ENCODE results near the gene GALNT16.
"Not testable (repeated sequence)": the region's sequence is repeated elsewhere in the genome, so short reads cannot be mapped to it uniquely, and the experiment has no call there.

Gene GALNT16

DNA sequence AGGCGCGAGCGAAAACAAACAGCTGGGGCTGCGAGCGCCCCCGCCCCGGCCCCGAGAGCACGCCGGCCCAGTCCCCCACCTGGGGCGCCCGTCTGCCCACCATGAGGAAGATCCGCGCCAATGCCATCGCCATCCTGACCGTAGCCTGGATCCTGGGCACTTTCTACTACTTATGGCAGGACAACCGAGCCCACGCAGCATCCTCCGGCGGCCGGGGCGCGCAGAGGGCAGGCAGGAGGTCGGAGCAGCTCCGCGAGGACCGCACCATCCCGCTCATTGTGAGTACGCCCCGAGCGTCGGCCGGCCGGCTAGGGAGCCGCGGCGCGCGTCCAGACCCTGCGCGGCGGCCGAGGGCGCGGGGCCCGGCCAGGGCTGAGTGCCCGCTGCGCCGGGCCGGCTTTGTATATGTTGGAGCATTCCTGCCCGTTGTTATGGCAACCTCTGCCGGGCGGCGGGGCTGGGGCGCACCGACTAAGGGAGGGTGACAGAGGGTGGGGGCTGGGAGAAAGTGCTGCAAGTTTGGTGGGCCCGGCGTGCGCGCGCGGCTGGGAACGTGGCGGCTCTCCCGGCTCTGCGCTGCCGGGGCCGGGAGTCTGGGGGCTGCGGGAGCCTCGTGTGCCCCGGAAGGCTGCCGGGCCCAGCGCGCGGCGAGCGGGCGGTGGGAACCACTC, 367 bp downstream of the GALNT16 start:
- no peak for DNase-seq (ENCODE audit: low read depth, low spot score)

DNA sequence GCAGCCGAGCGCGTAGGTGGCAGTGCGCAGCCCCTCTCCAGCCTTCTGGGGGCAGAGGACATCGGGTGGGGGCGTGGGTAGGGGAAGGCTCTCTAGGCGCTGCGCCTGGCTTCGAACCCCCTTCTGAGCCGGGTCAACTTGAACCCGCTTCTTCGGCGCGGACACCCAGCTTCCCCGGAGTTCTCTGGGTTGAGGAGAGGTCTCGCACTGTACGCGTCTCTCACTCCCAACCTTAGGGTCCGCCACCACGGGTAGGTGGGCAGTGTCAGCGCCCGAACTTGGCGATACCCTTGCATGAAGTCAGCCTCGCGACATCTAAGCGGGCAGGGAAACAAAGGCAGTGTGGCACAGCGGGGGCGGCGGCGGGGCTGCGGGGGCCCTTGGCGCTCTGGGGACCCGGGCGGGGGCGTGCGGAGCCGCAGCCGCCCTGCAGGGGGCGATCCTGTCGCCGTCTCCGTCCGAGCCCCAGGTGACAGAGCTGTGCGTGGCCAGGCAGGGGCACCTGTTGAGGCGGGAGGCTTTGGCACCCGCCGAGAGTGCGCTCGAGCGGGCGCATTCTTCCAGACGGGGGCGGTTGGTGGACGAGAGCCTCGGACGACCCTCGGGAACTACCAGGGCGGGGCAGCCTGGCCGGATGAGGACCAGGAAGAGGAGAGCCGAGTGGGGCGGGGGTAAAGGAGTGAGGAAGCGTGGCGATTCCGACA, 1.1 kb downstream of the GALNT16 start:
- no peak for DNase-seq (ENCODE audit: low read depth, low spot score)

DNA sequence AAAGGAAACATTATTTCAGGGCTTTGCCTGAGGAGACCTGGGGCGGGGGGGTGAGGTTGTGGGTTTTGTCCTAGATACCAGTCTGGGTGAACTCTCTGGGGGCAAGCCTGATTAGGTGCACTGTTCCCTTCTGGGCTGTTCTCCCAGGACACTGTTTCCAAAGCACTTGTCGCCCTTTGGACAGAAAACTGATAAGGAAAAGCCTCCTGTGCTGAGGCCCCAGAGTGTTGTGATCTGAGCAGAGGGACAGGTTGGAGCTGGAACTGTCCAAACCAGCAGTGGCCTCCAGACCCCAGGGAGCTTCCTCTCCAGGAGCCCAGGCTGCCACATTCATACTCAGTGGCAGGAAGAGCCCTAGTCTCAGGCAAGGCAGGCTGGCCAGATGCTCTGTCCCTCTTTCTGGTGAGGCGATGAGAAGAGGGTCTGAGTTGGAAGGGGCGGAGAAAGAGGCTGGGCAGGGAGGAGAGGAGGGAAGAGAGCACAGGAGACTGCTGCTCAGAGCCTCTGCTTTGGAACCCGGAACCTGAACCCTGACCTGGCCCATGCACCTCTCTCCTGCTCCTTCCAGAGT, 1.9 kb downstream of the GALNT16 start:
- no peak for DNase-seq (ENCODE audit: low read depth, low spot score)

DNA sequence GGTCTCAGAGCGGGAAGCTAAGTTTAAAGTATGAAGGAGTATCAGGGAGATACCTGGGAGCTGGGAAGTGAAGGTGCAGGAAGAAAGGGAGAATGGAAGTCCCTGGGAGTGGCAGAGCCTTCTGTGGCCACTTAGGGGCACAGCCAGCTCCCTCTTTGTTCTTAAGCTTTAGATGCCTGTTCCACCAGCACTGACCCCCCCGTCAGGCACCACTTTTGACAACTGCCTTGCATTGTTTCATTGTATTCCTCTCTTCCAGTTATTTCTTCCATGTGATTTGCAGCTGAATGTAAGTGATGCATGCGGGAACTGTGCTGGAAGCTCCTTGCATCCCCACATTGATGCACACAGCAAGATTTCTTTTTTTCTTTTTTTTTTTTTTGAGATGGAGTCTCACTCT, 2.6 kb downstream of the GALNT16 start:
- DNase-seq (ENCODE audit: low read depth, low spot score): no peak

DNA sequence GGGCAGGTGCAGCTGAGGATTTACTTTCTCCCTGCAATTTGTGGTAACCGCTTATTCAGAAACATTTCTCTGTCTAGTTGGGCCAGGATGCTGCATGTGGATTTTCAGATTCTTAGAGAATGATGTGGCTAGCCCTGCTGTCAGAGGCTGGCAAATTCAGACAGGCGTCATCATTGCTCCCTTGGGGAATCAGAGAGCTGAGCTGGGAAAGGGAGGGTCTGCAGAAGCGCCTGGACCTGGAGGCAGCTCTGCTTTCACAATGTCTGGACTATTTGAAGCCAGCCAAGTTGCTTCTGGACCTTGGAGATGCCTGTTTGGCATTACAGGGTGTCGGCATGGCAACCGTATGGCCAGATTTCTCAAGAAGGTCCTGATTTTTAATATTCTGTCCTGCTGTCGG, 3.4 kb downstream of the GALNT16 start:
- no peak for DNase-seq (ENCODE audit: low read depth, low spot score)

DNA sequence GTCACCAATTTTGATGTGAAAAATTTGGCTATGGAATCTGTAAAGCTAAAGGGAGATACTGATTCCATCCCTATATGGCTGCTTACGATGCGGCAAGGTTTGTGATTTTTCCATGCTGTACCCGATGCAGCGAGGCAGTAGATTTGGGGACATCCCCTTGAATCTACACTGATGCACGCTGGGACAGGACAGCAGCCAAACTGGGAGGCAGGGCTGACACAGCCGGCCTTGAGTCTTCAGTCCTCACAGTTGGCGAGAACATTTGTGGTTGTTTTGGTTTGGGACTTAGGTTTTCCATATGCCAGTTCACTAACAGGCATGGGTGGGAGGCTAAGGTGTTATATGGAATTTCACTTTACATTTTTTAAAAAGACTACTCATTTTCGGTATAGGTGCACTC, 3.8 kb downstream of the GALNT16 start:
- DNase-seq (ENCODE audit: low read depth, low spot score): no peak

DNA sequence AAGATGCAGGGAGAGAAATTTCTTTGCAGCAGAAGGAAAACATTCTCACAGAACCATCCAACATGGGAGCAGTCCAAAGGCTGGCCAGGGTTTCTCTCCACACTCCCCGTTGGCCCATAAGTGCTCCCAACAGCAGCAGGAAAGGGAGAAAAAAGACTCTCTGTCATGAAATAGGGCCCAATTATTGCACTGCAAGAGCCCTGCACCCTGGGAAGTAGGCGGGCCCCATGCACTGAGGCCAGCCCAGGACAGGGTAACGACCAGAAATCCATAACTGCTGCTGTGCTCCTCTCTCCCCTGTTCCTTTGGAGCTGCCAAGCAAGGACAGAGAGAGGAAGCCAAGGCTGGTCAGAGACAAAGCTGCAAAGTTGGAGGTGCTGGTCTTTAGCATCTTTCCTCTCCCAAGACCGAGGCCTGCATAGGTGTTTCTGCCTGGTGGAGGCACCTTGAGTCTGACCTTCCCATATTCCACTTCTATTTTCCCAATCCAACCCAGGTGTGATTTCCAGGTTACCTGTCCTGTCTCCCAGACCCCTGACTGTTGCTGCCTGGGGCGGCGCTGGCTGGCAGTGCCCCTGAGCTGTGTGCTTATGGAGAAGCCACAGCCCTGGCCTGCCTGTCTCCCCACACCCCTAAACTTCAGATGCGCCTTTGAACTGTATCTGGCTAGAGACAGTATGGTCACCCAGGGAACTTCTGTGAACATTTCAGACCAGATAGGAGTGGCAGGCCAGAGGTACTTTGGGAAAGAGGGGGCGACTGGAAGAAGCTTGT, 6.8 kb downstream of the GALNT16 start:
- DNase-seq (ENCODE audit: low read depth, low spot score): no peak

DNA sequence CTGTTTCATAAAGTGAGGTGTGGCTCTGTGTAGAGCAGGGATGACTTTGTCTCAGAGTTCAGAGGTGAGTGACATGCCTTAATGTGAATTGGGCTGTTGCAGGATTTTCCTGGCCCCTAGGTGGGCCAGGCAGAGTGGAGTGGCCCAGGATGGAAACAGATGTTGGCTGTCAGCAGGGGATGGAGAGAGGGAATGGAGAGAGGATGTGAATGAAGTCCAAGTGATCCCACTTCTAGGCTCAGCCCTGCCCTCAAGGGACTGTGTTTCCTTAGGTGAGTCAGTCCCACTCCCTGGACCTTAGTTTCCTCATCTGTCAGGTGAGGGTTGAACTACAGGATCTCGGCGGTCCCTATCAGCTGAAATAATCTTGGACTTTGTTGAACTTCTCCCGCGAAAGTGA, 7.5 kb downstream of the GALNT16 start:
- DNase-seq (ENCODE audit: low read depth, low spot score): no peak

DNA sequence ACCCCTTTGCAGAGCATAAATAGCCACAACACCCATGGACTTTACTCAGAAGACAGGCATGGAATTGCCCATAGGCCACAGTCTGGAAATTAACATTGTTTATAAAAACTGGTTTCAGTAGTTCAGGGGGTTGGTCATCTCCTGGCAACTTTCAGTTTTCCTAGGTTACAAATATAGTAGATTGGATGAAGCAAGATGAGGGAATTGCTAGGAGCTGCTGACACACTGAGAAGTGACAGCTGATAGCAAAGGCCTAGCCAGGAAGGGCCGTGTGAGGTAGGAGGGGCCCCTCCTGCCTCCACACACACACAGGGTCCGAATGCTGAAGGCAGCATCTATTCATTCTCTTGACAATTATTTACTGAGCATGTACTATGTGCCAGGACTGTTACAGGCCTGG, 8.3 kb downstream of the GALNT16 start:
- DNase-seq (ENCODE audit: low read depth, low spot score): no peak

DNA sequence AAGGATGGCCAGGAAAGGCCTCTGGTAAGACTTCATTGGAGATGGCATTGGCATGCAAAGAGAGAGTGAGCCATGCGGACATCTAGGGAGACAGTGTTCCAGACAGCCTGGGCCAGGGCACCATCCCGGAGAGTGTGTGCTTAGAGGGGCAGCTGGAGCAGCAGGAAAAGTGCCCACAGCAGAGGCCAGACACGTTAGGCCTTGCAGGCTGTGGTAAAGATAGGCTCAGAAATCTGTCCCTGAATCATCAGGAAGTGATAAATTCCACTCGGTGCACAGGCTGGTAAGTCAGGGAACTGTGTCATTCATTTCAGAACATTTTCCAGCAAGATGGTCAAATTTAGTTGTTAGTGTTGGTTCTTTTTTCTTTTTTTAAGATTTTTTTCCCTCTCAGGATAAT, 8.8 kb downstream of the GALNT16 start:
- DNase-seq (ENCODE audit: low read depth, low spot score): no peak

DNA sequence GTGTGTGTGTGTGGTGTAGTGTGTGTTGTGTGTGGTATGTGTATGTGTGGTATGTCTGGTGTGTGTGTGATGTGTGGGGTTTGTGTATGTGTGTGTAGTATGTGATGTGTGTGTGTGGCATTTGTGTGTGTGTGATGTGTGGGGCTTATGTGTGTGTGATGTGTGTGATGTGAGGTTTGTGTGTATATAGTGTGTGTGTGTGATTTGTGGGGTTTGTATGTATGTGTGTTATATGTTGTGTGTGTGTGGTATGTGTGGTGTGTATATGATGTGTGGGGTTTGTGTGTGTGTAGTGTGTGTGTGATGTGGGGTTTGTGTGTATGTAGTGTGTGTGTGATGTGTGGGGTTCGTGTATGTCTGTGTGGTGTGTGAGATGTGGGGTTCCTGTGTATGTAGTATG, 9.4 kb downstream of the GALNT16 start:
- DNase-seq (ENCODE audit: low read depth, low spot score): no peak

DNA sequence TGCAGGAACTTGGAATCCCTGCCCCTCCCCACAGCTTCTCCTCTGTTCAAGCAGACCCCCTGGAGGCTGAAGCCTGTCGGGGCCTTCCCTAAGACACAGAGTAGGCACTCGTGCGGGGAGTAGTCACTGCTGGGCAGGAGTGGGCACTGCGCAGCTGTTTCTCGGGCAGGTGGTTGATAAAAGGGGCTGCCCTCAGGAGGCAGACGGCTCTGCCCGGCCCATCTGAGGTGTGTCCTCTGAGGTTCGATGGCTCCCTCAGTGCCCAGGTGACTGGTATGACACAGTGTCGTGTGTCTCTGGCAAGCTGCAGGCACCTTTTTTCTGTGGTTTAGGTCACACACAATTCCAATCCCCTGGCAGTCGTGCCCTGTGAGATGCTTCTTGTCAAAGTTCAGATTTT, 10.1 kb downstream of the GALNT16 start:
- no peak for DNase-seq (ENCODE audit: low read depth, low spot score)

DNA sequence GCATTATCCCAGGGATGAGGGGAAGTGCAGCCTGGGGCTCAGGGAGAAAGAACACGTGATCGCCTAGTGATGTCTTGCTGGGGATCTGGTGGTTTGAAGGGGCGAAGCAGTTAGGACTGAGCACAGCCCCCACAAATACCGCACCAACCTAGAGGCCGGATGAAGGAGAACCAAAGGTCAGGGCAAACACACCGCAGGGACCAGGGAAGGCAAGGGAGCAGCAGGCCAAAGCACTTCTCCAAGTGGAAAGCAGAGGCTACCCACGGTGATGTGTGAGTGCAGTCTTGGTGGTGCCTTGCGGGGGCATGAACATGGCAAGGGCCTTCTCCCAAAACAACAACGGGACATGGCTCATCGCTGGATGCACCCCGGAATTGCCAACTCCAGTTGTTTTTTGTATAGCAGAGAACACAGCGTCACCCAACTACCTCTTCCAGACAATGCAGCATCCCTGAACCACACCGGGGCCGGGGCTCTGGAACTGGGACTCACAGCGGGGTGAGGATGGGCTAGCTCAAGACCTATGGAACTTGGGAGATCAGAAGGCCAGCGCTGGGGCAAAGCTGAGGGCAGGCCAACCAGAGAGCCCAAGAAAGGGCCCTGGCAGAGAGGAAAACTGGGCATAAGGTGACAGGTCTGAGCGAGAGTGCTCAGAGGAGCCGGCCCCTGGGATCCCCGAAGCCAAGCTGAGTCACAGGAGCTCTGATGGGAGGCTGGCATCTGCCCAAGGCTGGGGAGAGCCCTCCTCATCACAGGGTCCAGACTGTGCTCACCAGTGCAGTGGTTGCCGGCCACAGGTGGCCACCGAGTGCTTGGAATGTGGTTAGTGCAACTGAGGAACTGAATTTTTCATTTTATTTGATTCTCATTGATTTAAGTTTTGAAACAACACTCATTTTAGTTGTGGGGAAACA, 11.1 kb downstream of the GALNT16 start:
- no peak for DNase-seq (ENCODE audit: low read depth, low spot score)

DNA sequence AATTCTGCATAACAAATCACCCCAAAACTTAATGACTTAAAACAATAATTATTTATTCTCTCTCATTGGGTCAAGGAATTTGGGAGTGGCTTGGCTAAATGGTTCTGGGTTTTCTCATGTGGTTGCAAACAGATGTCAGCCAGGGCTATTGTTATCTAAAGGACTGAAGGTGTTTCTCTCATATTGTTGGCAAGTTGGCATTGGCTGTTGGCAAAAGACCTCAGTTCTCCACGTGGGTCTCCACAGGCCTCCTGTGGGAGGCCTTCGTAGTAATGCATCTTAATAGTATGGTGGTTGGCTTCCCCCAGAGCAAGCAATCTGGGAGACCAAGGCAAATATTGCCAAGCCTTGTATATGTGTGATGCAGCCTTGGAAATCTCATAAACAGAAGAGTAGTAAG, 14.4 kb downstream of the GALNT16 start:
- no peak for DNase-seq (ENCODE audit: low read depth, low spot score)

DNA sequence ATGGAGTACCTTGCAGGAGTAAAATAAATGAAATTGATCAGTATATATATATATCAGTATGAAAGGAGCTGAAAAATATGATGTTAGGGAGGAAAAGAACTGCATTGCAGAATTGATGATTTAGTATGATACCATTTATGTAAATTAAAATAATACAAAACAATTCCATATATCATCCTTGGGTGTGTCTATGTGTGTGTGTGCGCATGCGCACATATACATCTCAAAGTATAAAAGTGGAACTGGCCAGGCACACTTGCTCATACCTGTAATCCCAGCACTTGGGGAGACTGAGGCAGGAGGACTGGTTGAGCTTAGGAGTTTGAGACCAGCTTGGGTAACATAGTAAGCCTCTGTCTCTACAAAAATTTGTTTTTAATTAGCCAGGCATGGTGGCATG, 15.4 kb downstream of the GALNT16 start:
- no peak for DNase-seq (ENCODE audit: low read depth, low spot score)

DNA sequence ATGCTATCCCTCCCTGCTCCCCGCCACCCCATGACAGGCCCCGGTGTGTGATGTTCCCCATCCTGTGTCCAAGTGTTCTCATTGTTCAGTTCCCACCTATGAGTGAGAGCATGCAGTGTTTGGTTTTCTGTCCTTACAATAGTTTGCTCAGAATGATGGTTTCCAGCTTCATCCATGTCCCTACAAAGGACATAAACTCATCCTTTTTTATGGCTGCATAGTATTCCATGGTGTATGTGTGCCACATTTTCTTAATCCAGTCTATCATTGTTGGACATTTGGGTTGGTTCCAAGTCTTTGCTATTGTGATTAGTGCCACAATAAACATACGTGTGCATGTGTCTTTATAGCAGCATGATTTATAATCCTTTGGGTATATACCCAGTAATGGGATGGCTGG, 17.4 kb downstream of the GALNT16 start:
- not testable (repeated sequence) for DNase-seq (ENCODE audit: low read depth, low spot score)

DNA sequence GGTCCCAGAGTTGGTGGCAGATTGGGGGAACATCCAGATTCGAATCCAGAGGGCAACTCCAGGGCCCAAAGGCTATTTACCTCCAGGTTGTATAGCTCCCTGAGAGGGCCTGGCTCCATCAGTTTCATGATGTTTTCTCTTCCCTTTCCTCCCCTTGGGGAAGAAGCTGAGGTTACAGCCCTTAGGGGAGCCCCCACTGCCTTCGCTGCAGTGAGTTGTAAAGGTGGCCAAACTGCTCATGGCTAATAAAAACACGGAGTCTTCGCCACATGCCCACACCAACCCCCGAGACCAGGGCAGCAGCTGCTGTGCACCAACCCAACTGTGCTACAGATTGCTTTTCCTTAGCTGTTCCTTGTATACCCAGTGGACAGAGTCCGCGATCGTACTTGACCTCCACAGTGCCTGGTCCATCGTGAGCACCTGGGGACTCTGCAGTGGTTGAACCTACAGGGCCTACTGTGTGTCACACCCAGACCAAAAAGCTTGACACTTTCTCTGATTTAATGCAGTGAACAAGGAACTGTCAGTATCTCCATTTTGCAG, 20.9 kb downstream of the GALNT16 start:
- no peak for DNase-seq (ENCODE audit: low read depth, low spot score)

DNA sequence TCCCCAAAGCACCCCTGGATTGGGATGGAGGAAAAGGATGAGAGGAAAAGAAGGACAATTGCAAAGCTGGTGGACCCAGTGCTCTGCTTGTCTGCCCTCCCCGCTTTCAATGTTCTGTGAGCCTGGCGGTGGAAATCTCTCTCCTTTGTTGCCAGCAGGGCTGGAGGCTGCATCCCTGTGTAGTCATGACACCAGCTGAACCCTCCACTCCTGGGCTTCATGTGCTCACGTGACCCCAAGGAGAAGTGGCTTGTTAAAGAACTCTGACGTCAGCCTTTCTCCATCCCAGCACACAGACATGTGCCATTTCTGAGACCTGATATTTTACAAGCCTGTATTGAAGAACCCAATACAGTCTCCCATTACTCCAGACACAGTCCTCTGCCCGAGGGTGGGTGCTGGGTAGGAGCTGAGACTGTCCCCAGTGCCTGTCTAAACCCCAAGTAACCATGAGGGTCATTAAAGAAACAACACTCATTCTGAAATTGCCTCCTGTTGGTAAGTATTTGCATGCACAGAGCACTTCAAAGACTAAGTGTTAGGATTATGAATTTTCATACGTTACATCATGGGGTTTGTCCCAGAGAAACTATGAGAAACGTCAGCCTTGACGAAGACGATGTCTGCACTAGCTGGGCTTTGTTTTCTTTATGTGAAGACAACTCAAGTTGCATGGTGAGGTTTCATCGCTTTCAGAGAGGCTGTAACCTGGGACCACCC, 21.7 kb downstream of the GALNT16 start:
- no peak for DNase-seq (ENCODE audit: low read depth, low spot score)

DNA sequence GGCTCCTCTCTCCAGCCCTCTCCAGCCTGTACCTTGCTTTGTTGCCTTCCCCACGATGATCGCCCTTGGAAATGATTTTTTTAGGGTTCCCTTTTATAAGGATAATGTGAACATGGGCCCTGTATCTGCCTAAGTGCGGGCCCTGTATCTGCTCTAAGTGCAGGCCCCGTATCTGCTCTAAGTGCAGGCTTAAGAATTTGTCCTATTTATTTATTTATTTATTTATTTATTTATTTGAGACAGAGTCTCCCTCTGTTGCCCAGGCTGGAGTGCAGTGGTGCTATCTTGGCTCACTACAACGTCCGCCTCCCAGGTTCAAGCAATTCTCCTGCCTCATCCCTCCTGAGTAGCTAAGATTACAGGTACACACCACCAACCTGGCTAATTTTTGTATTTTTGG, 22.5 kb downstream of the GALNT16 start:
- DNase-seq (ENCODE audit: low read depth, low spot score): no peak

DNA sequence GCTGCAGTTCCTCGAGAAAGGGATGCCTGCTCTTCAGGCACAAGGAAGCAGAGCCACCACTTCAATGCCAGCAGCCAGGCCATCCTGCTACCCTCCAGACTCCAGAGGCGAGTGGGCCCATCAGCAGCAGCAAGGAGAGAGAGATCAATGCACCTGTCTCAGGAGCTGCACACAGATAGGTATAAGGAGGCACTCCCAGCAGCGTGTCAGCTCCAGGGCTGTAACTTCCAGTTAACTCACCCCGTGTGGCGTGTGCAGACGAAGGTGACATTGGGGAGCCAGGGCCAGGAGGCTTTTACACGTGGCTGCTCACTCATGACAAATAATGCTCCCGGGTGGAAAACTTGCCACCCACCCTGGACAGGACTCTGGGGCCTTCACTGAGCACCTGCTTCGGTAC, 24.2 kb downstream of the GALNT16 start:
- DNase-seq (ENCODE audit: low read depth, low spot score): no peak

Measured in activated naive CD8-positive, alpha-beta T cell treated with anti-CD3 and anti-CD28 coated beads, Interleukin-2, amount 50 U/mL, for 16 hours (primary cell).